Body of pancreas (tissue), 4 donors: ENCODE measurements around the gene GTPBP6. TPM values are rescaled to one million over a fixed set of nuclear protein-coding genes. Genes with fewer than 3 reads are reported as not detected.
"Not testable (repeated sequence)": the region's sequence is repeated elsewhere in the genome, so short reads cannot be mapped to it uniquely, and the experiment has no call there.

Experiments
- ATAC-seq: fragments of 150-250 bp; one replicate; pipeline ENCODE4 v1.9.1; 2016
- DNase-seq, 4 donors: peaks; one replicate each; pipeline ENCODE4 v3.0.0-alpha.2; 2019
- H3K27ac ChIP-seq, 4 donors: fragments of 200-600 bp; sonication (generic); 1 replicate in 3 of 4; 2 replicates in 1 of 4; pipeline versions ENCODE4 v1.5.1 to v1.6.1; 2016 to 2019; ENCODE audit warnings: mild to moderate bottlenecking in 1 of 4, mixed read lengths in 1 of 4, moderate library complexity in 1 of 4
- H3K27me3 ChIP-seq, 2 donors: fragments of 200-600 bp; sonication (generic); one replicate each; pipeline ENCODE4 v1.6.0; 2016; ENCODE audit warnings: mild to moderate bottlenecking in 1 of 2
- H3K36me3 ChIP-seq, 2 donors: fragments of 200-600 bp; sonication (generic); replicated peaks in 1 of 2; 2 replicates each; pipeline ENCODE4 v1.5.1; 2016; ENCODE audit warnings: low read depth in 2 of 2; ENCODE audit not compliant: insufficient read depth in 1 of 2
- H3K4me1 ChIP-seq: fragments of 200-600 bp; sonication (generic); one replicate; pipeline ENCODE4 v1.6.0; 2016
- H3K4me3 ChIP-seq, 2 donors: fragments of 200-600 bp; sonication (generic); 1 replicate in 1 of 2; 2 replicates in 1 of 2; pipeline ENCODE4 v1.5.1; 2016 to 2019
- H3K9me3 ChIP-seq, 3 donors: fragments of 200-600 bp; sonication (generic); 1 replicate in 2 of 3; 2 replicates in 1 of 3; pipeline ENCODE4 v1.5.1; 2016
- CTCF ChIP-seq, 7 experiments: fragments of 450-650 bp in 4 of 7; fragments of 200-600 bp in 3 of 7; sonication (generic) in 3 of 7; IDR thresholded peaks; one replicate each; pipeline ENCODE4 v1.5.1; 2016 to 2019; ENCODE audit warnings: antibody characterized with exemption in 7 of 7
- POLR2A ChIP-seq, 3 donors: fragments of 450-650 bp; IDR thresholded peaks; one replicate each; pipeline ENCODE4 v1.6.1; 2016; ENCODE audit warnings: antibody characterized with exemption in 3 of 3, mild to moderate bottlenecking in 2 of 3
- WGBS, 2 donors: methylation state at CpG; one replicate each; pipeline ENCODE4 v1.1.5; 2017; 5-methylcytosine and 5-hydroxymethylcytosine counted together
- intact Hi-C: fragments of 100-400 bp; cut with DNase I; formaldehyde crosslinking; loops from one replicate; pipeline ENCODE4 v1.15.1; 2023
- total RNA-seq, 2 donors: library from RNA; depleted of rRNA; stranded (reverse); fragments of >200 nt; gene quantifications; one replicate each; pipeline ENCODE4 v1.1.0, GENCODE V29; 2016

The GTPBP6 gene
- total RNA-seq, 2 donors from 2014 or later = 25.7 to 32.4 TPM

- H3K4me3 ChIP-seq = no peak overlapping the region
Observed at GRCh38 chrX:351736-352135, 33.1 kb upstream of the GTPBP6 start.

DNA sequence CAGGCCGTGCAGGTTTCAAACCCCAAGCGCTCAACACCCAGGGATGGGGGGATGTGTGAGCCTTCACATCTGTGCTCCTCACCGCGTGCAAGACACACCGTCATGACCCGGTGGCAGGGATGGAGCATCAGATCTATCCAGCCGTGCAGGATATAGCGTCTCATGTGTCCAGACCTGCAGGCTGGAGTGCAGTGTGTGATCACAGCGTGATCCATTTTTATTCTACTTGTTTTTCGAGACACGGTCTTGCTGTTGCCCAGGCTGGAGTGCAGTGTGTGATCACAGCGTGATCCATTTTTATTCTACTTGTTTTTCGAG is 32.7 kb upstream of the GTPBP6 start:
- intact Hi-C loops, H3K9me3 ChIP-seq, H3K4me3 ChIP-seq, ATAC-seq, H3K4me1 ChIP-seq, H3K27me3 ChIP-seq, H3K27ac ChIP-seq, DNase-seq, H3K36me3 ChIP-seq: not testable (repeated sequence)
- WGBS, 2 donors = 96 to 97% methylated on average over 13 of the region's 13 CpGs

More at GRCh38 chrX:351736-352135, 33.1 kb upstream of the GTPBP6 start:
- DNase-seq (no peak), ATAC-seq (no peak)
- 95 to 96% methylated on average over 10 of the region's 10 CpGs for WGBS, 2 donors
- no peak overlapping the region for H3K27ac ChIP-seq
- H3K4me1 ChIP-seq = no peaks in the 10 kb centered on the region
- H3K27me3 ChIP-seq = no peaks in the 10 kb centered on the region
- H3K9me3 ChIP-seq = no peaks in the 10 kb centered on the region
- intact Hi-C loops = no loop called here
- no peaks in the 10 kb centered on the region for H3K36me3 ChIP-seq
- TF ChIP-seq POLR2A (IDR thresholded peaks at IDR 0.05) (no peak), CTCF (IDR thresholded peaks at IDR 0.05) (no peak)

DNA sequence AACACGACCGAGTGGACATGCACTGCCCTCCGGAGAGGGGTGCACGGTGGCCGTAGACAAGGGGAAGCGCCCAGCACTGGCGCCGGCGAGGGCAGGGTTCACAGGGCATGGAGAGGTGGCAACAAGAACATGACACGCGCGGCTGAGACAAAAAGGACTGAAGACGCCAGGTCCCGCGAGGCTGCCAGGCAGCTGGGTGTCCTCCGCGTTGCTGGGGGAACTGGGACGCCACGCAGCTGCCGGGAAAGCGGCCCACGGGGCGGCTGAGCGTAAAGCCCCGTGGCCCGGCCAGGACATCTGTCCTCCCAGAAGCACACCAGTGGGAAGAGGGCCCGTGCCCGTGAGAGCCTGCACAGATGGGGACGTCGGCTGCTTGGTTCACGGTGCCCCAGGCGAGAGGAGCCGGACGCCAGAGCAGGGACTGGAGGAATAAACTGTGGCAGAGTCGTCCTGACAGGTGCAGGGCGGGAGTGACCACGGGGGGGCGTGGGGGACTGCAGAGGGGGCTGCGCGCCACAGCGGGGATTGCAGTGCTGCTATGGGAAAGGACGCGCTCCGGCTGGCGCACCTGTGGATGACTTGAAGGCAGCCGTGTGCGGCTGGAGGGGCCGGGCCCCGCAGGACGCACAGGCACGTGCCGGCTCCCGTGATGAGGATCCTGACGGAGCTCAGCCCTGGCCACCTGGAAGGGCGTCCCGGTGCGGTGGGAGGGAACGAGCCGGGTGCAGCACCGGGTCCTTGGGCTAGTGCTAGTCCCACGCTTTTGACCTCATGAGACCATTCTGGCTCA is 32.1 kb upstream of the GTPBP6 start:
- TF ChIP-seq POLR2A (IDR thresholded peaks at IDR 0.05) = no peak
- no peak for DNase-seq
- Histone ChIP-seq H3K27me3 (no peaks in the 10 kb centered on the region), H3K36me3 (no peaks in the 10 kb centered on the region), H3K27ac (no peak overlapping the region), H3K4me1 (no peaks in the 10 kb centered on the region), H3K4me3 (no peak overlapping the region), H3K9me3 (no peaks in the 10 kb centered on the region)
- intact Hi-C loops = no loop called here
- ATAC-seq = no peak
- WGBS, 2 donors = 92 to 93% methylated on average over 36 to 50 of the region's 61 CpGs

DNA sequence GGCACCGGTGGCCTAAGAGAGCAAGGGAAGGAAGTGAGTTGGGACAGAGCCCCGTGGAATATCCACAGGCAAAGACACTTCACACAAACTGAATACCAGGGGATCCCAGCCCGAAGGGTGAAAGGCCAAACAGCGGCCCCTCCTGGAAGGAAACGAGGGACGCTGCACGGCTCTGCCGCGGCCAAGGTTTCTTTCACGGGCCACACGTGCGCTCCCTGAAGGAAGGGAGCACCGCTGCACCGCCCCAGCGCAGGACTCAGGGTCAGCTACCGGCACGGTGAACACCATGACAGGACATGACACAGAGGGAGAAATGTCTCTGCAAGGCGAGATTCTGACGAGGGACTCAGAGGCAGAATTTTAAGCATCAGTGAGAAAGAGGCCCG is 31.5 kb upstream of the GTPBP6 start:
- TF ChIP-seq POLR2A (IDR thresholded peaks at IDR 0.05) (no peak), CTCF (IDR thresholded peaks at IDR 0.05) (no peak)
- no peak for DNase-seq
- WGBS, 2 donors = 90 to 93% methylated on average over 20 of the region's 20 CpGs

GRCh38 chrX:349702-350101 is 31.1 kb upstream of the GTPBP6 start:
- TF ChIP-seq CTCF (IDR thresholded peaks at IDR 0.05) (no peak), POLR2A (IDR thresholded peaks at IDR 0.05) (no peak)
- WGBS, 2 donors = 79 to 84% methylated on average over 10 of the region's 10 CpGs
- ATAC-seq = no peak
- Histone ChIP-seq H3K36me3 (no peaks in the 10 kb centered on the region), H3K27me3 (no peaks in the 10 kb centered on the region), H3K27ac (no peak overlapping the region), H3K4me1 (no peaks in the 10 kb centered on the region), H3K4me3 (no peak overlapping the region), H3K9me3 (no peaks in the 10 kb centered on the region)
- intact Hi-C loops = no loop called here
- DNase-seq = no peak

More for the DNA sequence above, 31.5 kb upstream of the GTPBP6 start:
- no peaks in the 10 kb centered on the region for H3K27me3 ChIP-seq
- no peak for ATAC-seq
- no peaks in the 10 kb centered on the region for H3K36me3 ChIP-seq
- H3K4me1 ChIP-seq = no peaks in the 10 kb centered on the region
- intact Hi-C loops = no loop called here
- no peak overlapping the region for H3K27ac ChIP-seq
- no peaks in the 10 kb centered on the region for H3K9me3 ChIP-seq
- H3K4me3 ChIP-seq = no peak overlapping the region

DNA sequence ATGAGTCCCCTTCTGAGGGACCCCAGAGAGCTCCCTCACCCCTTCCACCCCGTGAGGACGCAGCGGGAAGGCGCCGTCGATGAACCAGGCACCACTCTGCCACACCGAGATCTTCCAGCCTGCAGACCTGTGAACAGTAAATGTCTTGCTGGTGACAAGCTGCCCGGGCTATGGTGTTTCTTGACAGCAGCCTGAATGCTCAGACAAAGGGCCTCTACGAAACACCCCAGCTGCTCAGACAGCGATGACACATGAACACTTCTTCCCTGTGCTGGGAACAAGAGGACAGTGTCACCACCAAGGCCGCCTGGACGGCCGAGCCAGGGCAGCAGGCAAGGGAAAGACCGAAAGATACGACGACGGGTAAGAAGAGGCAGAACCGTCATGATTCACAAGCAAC is 30.6 kb upstream of the GTPBP6 start:
- WGBS, 2 donors = 91 to 93% methylated on average over 18 of the region's 18 CpGs
- TF ChIP-seq CTCF (IDR thresholded peaks at IDR 0.05) = no peak
- TF ChIP-seq POLR2A (IDR thresholded peaks at IDR 0.05) = no peak
- no peak overlapping the region for H3K27ac ChIP-seq
- no peak for ATAC-seq
- intact Hi-C loops = no loop called here
- no peak for DNase-seq
- H3K4me1 ChIP-seq = no peaks in the 10 kb centered on the region
- no peaks in the 10 kb centered on the region for H3K36me3 ChIP-seq
- H3K9me3 ChIP-seq = no peaks in the 10 kb centered on the region
- no peak overlapping the region for H3K4me3 ChIP-seq
- no peaks in the 10 kb centered on the region for H3K27me3 ChIP-seq
